ENCODE data around the gene VAPA. TPM values are rescaled to one million over a fixed set of nuclear protein-coding genes. Genes with fewer than 3 reads are reported as not detected.

VAPA gene
- total RNA-seq, 3 donors from 2014 or later: 240 to 333 (median 273) TPM

GRCh38 chr18:9965711-9966624, 52.2 kb downstream of the VAPA start:
- no peak for DNase-seq
- Histone ChIP-seq H3K4me3 (no peak overlapping the region), H3K4me1 (ENCODE audit: low read depth) (no peaks in the 10 kb centered on the region), H3K9me3 (no peaks in the 10 kb centered on the region), H3K36me3 (ENCODE audit: low read depth) (no peaks in the 10 kb centered on the region)
- ATAC-seq: no peak
- no peak for TF ChIP-seq CTCF (IDR thresholded peaks at IDR 0.05)
- intact Hi-C loops (cut with DNase I, micrococcal nuclease): no loop called here

GRCh38 chr18:9968081-9968848, 54.4 kb downstream of the VAPA start:
- Histone ChIP-seq H3K4me3 (no peak overlapping the region), H3K36me3 (ENCODE audit: low read depth) (no peaks in the 10 kb centered on the region), H3K4me1 (ENCODE audit: low read depth) (no peaks in the 10 kb centered on the region), H3K9me3 (no peaks in the 10 kb centered on the region)
- no peak for ATAC-seq
- intact Hi-C loops (cut with DNase I, micrococcal nuclease): no loop called here
- no peak for DNase-seq
- TF ChIP-seq CTCF (IDR thresholded peaks at IDR 0.05): no peak

GRCh38 chr18:9969247-9969646, 55.4 kb downstream of the VAPA start:
- Histone ChIP-seq H3K9me3 (no peaks in the 10 kb centered on the region), H3K36me3 (ENCODE audit: low read depth) (no peaks in the 10 kb centered on the region), H3K4me1 (ENCODE audit: low read depth) (no peaks in the 10 kb centered on the region), H3K4me3 (no peak overlapping the region)
- no peak for DNase-seq
- ATAC-seq: no peak
- intact Hi-C loops (cut with DNase I, micrococcal nuclease): no loop called here
- no peak for TF ChIP-seq CTCF (IDR thresholded peaks at IDR 0.05)

- peak; percentile 43 for TF ChIP-seq CTCF (IDR thresholded peaks at IDR 0.05)
- Histone ChIP-seq H3K4me3 (no peak overlapping the region), H3K9me3 (peaks cover 10% of the 10 kb centered on the region), H3K4me1 (ENCODE audit: low read depth) (no peaks in the 10 kb centered on the region), H3K36me3 (ENCODE audit: low read depth) (no peaks in the 10 kb centered on the region)
- intact Hi-C loops (cut with DNase I, micrococcal nuclease): loop anchor here (1.0 to 10.0 kb wide), 2 partner anchors 543 to 549 kb away; no protein-coding TSS in a partner anchor
- peak in 1 of 3 donors; percentile 93 for DNase-seq
- ATAC-seq: peak; percentile 88
Observed at GRCh38 chr18:9971313-9971920, 57.6 kb downstream of the VAPA start.

GRCh38 chr18:9973470-9973869, 59.7 kb downstream of the VAPA start:
- Histone ChIP-seq H3K9me3 (peaks cover 10% of the 10 kb centered on the region), H3K4me3 (no peak overlapping the region), H3K36me3 (ENCODE audit: low read depth) (no peaks in the 10 kb centered on the region), H3K4me1 (ENCODE audit: low read depth) (no peaks in the 10 kb centered on the region)
- ATAC-seq (no peak), DNase-seq (no peak)
- no peak for TF ChIP-seq CTCF (IDR thresholded peaks at IDR 0.05)
- intact Hi-C loops (cut with DNase I, micrococcal nuclease): loop anchor here in 1 of 2 donors (10.0 kb wide), 1 partner anchor 541 kb away; no protein-coding TSS in a partner anchor

Measured in mucosa of descending colon (tissue), 3 donors.